ENCODE data around the gene MOCS3. TPM values are rescaled to one million over a fixed set of nuclear protein-coding genes. Genes with fewer than 3 reads are reported as not detected.

The MOCS3 gene
- total and polyA plus RNA-seq, 2 of the 13 experiments (the other 11 are each of a cell fraction or from before 2014, with no cell fraction given), result 3.7 to 8.4 TPM

DNA sequence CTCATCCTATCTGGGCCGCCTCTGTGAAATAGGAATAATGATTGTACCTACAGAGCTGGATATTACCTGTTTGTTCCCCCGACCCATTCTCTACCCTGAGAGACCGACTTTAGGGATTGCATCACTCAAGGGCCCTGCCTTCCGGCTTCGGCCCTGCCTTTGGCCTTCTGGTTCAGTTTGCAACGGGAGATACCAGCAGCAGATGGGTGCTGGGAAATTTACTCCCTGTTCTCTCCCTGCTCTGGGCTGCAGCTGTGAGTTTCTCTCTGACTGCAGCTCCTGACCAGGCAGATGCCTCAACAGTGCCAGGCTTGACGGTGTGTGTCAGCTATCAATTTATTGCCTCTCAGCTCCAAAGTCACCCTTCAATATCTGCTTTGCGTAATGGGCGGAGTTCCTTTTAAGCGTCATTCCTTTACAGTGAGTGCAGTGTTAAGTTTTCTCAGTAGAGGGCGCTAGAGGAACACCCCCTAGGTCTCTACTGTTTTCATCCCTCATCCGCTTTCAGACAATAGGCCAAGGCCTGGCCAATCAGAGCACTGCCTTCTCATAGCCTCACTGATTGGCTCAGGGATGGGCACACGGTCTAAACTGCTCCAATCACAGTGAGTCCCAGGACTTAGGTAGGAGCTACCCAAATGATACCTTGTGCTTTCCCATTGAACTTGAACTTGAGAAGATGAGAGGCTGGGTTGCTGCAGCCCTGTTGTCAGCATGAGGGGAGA, 34.3 kb downstream of the MOCS3 start (continued):
- TF ChIP-seq TOPORS (CRISPR knock-in tag; IDR thresholded peaks at IDR 0.05) (no peak), RFX5 (IDR thresholded peaks at IDR 0.05; ENCODE audit: low read depth, low read length) (no peak), ZNF224 (CRISPR knock-in tag; IDR thresholded peaks at IDR 0.05) (no peak), MLLT10 (CRISPR knock-in tag; IDR thresholded peaks at IDR 0.05) (no peak), TEAD3 (CRISPR knock-in tag; optimal IDR thresholded peaks at IDR 0.05; ENCODE audit: borderline replicate concordance) (peak; percentile 6), ZNF17 (CRISPR knock-in tag; IDR thresholded peaks at IDR 0.05) (no peak), SMC3 (IDR thresholded peaks at IDR 0.05; ENCODE audit: low read length) (peak; percentile 76), STAG1 (CRISPR knock-in tag; IDR thresholded peaks at IDR 0.05) (peak; percentile 79), KAT8 (CRISPR knock-in tag; IDR thresholded peaks at IDR 0.05) (no peak), ZNF558 (CRISPR knock-in tag; IDR thresholded peaks at IDR 0.05; ENCODE audit: borderline replicate concordance) (no peak), MIER3 (CRISPR knock-in tag; IDR thresholded peaks at IDR 0.05; ENCODE audit: borderline replicate concordance) (no peak), SP2 (CRISPR knock-in tag; IDR thresholded peaks at IDR 0.05) (no peak), ZNF543 (CRISPR knock-in tag; IDR thresholded peaks at IDR 0.05) (no peak), CC2D1A (CRISPR knock-in tag; IDR thresholded peaks at IDR 0.05) (no peak), SIN3B (IDR thresholded peaks at IDR 0.05; ENCODE audit: low read length) (0 out of 2 replicates have a peak, but pooled peaks have one; percentile 2), RORA (CRISPR knock-in tag; IDR thresholded peaks at IDR 0.05) (no peak), TMF1 (CRISPR knock-in tag; IDR thresholded peaks at IDR 0.05; ENCODE audit: low read depth) (no peak), TGIF2 (CRISPR knock-in tag; IDR thresholded peaks at IDR 0.05) (no peak), GATAD1 (CRISPR knock-in tag; IDR thresholded peaks at IDR 0.05) (0 out of 2 replicates have a peak, but pooled peaks have one; percentile 40), ELF1 (CRISPR knock-in tag; IDR thresholded peaks at IDR 0.05) (no peak; the same call in 1 of the 2 replicates), ZNF761 (CRISPR knock-in tag; conservative IDR thresholded peaks at IDR 0.05) (no peak), SOX6 (IDR thresholded peaks at IDR 0.05) (no peak), SOX6 (CRISPR knock-in tag; IDR thresholded peaks at IDR 0.05) (0 out of 2 replicates have a peak, but pooled peaks have one; percentile 34), NFKB2 (CRISPR knock-in tag; IDR thresholded peaks at IDR 0.05; ENCODE audit: borderline replicate concordance) (no peak)
- TF ChIP-seq, protein P1, sequence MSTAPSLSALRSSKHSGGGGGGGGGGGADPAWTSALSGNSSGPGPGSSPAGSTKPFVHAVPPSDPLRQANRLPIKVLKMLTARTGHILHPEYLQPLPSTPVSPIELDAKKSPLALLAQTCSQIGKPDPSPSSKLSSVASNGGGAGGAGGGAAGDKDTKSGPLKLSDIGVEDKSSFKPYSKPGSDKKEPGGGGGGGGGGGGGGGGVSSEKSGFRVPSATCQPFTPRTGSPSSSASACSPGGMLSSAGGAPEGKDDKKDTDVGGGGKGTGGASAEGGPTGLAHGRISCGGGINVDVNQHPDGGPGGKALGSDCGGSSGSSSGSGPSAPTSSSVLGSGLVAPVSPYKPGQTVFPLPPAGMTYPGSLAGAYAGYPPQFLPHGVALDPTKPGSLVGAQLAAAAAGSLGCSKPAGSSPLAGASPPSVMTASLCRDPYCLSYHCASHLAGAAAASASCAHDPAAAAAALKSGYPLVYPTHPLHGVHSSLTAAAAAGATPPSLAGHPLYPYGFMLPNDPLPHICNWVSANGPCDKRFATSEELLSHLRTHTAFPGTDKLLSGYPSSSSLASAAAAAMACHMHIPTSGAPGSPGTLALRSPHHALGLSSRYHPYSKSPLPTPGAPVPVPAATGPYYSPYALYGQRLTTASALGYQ (CRISPR knock-in tag; IDR thresholded peaks at IDR 0.05), result no peak
- TF ChIP-seq, protein P2, sequence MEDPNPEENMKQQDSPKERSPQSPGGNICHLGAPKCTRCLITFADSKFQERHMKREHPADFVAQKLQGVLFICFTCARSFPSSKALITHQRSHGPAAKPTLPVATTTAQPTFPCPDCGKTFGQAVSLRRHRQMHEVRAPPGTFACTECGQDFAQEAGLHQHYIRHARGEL (CRISPR knock-in tag; IDR thresholded peaks at IDR 0.05), result no peak
- TF ChIP-seq, protein P3, sequence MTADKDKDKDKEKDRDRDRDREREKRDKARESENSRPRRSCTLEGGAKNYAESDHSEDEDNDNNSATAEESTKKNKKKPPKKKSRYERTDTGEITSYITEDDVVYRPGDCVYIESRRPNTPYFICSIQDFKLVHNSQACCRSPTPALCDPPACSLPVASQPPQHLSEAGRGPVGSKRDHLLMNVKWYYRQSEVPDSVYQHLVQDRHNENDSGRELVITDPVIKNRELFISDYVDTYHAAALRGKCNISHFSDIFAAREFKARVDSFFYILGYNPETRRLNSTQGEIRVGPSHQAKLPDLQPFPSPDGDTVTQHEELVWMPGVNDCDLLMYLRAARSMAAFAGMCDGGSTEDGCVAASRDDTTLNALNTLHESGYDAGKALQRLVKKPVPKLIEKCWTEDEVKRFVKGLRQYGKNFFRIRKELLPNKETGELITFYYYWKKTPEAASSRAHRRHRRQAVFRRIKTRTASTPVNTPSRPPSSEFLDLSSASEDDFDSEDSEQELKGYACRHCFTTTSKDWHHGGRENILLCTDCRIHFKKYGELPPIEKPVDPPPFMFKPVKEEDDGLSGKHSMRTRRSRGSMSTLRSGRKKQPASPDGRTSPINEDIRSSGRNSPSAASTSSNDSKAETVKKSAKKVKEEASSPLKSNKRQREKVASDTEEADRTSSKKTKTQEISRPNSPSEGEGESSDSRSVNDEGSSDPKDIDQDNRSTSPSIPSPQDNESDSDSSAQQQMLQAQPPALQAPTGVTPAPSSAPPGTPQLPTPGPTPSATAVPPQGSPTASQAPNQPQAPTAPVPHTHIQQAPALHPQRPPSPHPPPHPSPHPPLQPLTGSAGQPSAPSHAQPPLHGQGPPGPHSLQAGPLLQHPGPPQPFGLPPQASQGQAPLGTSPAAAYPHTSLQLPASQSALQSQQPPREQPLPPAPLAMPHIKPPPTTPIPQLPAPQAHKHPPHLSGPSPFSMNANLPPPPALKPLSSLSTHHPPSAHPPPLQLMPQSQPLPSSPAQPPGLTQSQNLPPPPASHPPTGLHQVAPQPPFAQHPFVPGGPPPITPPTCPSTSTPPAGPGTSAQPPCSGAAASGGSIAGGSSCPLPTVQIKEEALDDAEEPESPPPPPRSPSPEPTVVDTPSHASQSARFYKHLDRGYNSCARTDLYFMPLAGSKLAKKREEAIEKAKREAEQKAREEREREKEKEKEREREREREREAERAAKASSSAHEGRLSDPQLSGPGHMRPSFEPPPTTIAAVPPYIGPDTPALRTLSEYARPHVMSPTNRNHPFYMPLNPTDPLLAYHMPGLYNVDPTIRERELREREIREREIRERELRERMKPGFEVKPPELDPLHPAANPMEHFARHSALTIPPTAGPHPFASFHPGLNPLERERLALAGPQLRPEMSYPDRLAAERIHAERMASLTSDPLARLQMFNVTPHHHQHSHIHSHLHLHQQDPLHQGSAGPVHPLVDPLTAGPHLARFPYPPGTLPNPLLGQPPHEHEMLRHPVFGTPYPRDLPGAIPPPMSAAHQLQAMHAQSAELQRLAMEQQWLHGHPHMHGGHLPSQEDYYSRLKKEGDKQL (CRISPR knock-in tag; IDR thresholded peaks at IDR 0.05; ENCODE audit: low read depth), result no peak

All from HepG2 (cell line).